GM10266 (cell line): ENCODE results near the gene KRT34.

Experiments
- DNase-seq: peaks from one replicate; pipeline ENCODE4 v3.0.0; 2012; ENCODE audit errors: extremely low spot score
- CTCF ChIP-seq: IDR thresholded peaks from 2 replicates; pipeline ENCODE4 v1.5.1; 2012; ENCODE audit warnings: mild to moderate bottlenecking, low read depth; ENCODE audit not compliant: control insufficient read depth, insufficient read depth; ENCODE audit errors: missing control alignments

KRT34 gene

GRCh38 chr17:41419716-41420115 is 37.6 kb upstream of the KRT34 start:
- TF ChIP-seq CTCF = no peak
- no peak for DNase-seq

DNA sequence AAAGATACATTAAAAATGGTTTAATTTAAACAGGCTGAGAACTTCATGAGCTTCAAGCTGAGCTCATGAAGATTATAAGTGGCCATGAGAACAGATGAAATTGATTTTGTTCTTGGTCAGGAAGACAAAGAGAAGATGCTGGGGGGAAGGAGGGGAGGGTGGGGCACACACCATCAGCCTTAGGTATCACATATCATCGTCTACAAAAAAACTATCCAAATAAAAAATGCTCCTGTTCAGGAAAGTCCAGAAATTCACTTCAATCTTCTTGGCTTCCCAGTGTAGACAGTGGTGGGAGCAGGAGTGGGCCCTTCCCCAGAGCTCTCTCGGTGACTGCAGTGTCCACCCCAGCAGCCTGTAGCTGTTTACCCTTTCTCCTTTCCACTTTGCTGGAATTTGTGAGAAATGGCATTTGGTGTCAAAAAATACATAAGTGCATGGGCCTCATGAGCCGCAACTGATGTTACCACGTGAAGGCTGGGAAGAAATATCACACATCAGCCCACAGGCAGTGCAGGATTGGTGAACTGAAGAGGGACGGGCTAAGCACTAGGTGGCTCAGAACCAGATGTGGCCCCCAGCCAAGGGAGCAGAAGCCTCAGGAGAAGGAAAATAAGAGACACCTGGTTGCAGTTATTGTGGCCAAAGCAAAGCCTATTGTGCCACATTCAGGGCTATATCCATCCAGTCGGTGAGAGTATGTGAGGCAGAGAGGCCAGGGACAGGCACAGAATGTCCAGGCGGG is 36.2 kb upstream of the KRT34 start:
- no peak for TF ChIP-seq CTCF
- no peak for DNase-seq

GRCh38 chr17:41417576-41418015 is 35.5 kb upstream of the KRT34 start:
- peak; percentile 50 for TF ChIP-seq CTCF
- peak; percentile 33 for DNase-seq

DNA sequence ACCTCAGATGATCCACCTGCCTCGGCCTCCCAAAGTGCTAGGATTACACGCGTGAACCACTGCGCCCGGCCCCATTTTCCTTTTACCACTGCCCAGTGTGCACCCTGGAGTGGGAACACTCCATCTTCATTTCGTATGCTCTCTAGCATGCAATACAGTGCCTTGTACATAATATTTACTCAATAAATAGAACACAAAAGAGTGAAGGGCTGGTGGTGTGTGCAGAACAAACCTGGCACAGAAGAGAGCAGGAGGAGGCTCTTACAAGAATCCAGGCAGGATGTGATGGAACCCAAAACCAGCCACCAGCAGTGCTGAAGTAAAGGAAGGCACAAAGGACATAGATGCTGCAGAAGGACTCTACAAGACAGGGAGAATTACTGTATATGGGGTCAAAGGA is 35.0 kb upstream of the KRT34 start:
- TF ChIP-seq CTCF = no peak
- DNase-seq = no peak

DNA sequence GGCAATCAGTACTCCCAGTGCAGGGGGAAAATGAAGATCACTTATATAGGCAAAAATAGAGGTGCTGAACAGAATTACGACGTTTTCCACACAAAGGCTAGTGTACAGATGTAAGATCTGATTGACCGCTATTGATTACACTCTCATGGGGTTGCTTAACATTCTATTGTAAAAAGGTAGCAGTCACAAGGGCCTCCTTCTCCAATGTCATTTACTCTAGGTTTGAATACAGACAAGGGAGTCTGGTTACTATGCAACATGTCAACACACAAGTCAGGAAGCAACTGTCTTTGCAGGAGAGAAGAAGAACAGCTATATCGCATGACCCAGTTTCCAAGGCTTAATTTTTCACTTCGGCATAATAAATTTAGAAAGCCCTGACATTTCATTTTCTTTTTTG is 34.4 kb upstream of the KRT34 start:
- no peak for DNase-seq

GRCh38 chr17:41415833-41416335 is 33.8 kb upstream of the KRT34 start:
- DNase-seq = no peak
- TF ChIP-seq CTCF = no peak

More for the DNA sequence above, 34.4 kb upstream of the KRT34 start:
- no peak for TF ChIP-seq CTCF

DNA sequence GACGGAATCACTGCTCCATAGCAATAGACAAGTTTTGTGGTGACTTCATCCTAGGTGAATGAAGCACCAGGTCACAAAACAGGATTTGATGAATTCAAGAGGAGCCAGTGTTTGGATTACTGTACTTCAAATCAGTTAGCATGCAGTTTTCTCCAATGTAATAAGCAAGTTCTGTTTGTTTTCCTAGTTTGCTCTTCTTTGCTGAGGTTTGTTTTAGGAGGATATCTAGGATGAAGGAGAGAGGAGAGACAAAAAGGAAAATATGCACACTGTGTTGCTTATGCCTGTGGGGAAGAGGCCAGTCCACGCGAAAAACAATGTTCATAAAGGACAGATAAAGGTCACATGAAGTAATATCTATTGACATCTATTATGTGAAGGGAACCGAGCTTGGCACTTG is 33.3 kb upstream of the KRT34 start:
- TF ChIP-seq CTCF = no peak
- DNase-seq = no peak
